ENCODE results near the gene PDGFRB. TPM values are rescaled to one million over a fixed set of nuclear protein-coding genes. Genes with fewer than 3 reads are reported as not detected.
A peak's percentile ranks its signal among the peaks of the same experiment; 100 is the strongest.
"Not testable (repeated sequence)": the region's sequence is repeated elsewhere in the genome, so short reads cannot be mapped to it uniquely, and the experiment has no call there.

Gene PDGFRB
- polyA plus RNA-seq, 3 donors = 118 to 152 (median 152) TPM

DNA sequence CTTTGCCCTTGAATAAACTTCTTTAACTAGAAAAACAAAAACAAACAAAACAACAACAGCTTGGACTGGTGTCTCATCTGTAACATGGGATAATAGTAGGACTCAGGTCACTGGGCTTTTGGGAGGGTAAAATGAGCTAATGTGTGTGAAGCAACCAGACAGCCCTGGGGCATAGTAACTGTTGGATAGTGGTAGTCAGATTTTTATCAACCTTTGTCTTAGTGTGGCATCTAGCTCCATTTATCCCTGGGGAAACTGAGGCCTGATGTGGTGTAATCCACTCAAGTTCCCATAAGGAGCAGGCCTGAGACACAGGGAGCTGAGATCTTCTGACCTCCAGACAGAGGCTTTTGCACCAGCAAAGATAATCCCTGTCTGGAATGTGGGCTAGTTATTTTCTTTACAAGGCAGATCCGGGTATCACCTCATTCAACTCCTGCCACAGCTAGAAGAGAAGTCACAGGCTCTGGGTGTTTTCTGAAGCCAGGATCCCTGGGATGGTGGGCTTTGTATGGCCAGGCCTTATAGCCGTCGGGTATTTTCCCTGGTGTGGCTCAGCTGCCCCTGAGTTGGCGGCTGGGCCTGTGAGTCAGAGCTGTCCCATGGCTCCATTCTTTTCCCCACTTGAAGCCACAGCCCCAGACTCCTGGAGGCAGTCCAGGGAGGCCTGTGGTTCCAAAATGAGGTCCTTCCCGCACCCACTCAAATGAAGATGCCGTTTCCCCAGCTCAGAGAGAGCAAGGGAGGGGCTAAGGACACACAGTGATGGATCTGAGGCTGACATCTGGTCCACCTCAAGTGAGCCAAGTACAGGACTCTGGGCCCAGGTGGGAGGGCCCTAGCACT is 43.2 kb downstream of the PDGFRB start:
- DNase-seq (ENCODE audit: extremely low read depth in 1 of 11, low read depth in 9 of 11, low spot score in 4 of 11) = no peak

GRCh38 chr5:150111122-150111521 is 44.5 kb downstream of the PDGFRB start:
- DNase-seq (ENCODE audit: extremely low read depth in 1 of 11, low read depth in 9 of 11, low spot score in 4 of 11) = no peak

DNA sequence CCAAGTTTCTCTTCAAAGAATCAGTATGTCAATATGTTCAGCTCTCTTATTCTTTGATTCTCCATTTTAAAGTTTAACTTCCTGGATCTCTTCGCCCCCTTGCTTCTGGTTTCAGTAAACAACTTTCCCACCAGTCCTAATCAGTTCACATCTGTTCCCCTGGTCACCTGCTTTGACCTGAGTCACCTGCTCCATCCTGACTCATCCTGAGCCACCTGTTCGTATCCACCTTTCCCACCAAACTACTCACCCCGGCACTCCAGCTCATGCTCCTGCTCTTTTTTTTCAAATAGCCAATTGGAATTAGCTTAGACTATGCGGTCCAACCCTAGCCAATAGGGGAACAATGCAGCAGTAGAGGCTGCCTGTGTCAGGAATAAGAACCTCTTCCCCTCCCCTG is 45.7 kb downstream of the PDGFRB start:
- no peak for DNase-seq (ENCODE audit: extremely low read depth in 1 of 11, low read depth in 9 of 11, low spot score in 4 of 11)

GRCh38 chr5:150108711-150109514 is 46.7 kb downstream of the PDGFRB start:
- DNase-seq (ENCODE audit: extremely low read depth in 1 of 11, low read depth in 9 of 11, low spot score in 4 of 11) = no peak

GRCh38 chr5:150107909-150108447 is 47.7 kb downstream of the PDGFRB start:
- DNase-seq (ENCODE audit: extremely low read depth in 1 of 11, low read depth in 9 of 11, low spot score in 4 of 11) = no peak

- DNase-seq (ENCODE audit: extremely low read depth in 1 of 11, low read depth in 9 of 11, low spot score in 4 of 11) = peak in 1 of 11 donors; percentile 28
Observed at GRCh38 chr5:150106674-150107426, 48.8 kb downstream of the PDGFRB start.

- no peak for DNase-seq (ENCODE audit: extremely low read depth in 1 of 11, low read depth in 9 of 11, low spot score in 4 of 11)
Observed at GRCh38 chr5:150105928-150106615, 49.6 kb downstream of the PDGFRB start.

DNA sequence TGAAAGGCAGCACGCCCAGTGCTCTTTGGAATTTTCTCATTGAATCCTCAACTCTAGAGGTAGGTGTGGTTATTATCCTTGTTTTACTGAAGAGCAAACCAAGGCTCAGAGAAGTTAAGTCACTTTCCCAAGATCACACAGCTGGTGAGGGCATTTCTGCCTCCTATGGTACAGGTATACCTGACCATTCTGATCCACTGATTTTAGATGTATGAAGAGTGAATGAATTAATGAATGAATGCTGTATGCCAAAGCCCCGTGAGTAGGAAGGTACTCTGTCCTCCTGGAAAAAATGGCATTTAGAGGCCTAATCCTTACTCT is 51.1 kb downstream of the PDGFRB start:
- DNase-seq (ENCODE audit: extremely low read depth in 1 of 11, low read depth in 9 of 11, low spot score in 4 of 11) = no peak

DNA sequence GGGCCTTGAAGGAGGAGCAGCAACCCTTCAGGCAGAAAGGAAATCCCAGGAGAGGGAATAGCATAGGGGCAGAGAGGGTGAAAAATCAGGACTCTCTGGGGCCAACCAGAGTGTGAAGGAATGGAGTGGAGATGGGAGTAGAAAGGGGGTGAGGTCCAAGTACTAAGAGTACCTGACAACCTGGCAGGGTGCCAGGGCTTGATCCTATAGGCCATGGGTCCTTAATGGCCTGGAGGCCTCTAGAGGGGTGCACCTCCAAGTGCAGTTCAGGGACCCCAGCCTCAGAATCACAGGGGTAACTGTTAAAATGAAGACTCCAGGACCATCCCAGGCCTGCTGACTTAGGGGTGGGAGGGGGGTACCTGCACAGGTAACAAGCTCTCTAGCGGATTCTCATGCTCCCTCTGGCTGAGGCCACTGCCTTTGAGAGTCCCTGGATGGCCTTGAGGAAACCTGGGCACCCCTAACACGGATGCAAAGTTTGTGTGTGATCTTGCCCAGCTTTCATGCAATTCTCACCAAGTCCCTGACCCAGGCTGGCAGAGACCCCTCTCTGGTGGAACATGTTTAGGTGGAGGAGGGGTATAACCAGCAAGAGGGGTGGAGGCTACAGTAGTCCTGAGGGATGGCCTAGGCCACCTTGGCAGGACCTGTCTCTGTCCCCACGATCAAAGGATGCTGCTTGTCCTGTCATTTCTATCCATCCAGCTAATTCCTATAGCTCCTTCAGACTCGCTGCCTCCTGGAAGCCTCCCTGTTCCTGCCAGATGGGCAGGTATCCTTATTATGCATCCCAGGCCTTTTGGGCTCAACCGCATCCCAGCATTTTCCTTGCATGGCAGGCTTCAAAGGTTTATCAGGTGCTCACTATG is 51.7 kb downstream of the PDGFRB start:
- DNase-seq (ENCODE audit: extremely low read depth in 1 of 11, low read depth in 9 of 11, low spot score in 4 of 11) = no peak

- no peak for DNase-seq (ENCODE audit: extremely low read depth in 1 of 11, low read depth in 9 of 11, low spot score in 4 of 11)
Observed at GRCh38 chr5:150101023-150101422, 54.6 kb downstream of the PDGFRB start.

GRCh38 chr5:150097152-150097551 is 58.5 kb downstream of the PDGFRB start:
- DNase-seq (ENCODE audit: extremely low read depth in 1 of 11, low read depth in 9 of 11, low spot score in 4 of 11) = no peak

- no peak for DNase-seq (ENCODE audit: extremely low read depth in 1 of 11, low read depth in 9 of 11, low spot score in 4 of 11)
Observed at GRCh38 chr5:150092159-150092787, 63.4 kb downstream of the PDGFRB start.

GRCh38 chr5:150085950-150086715 is 69.5 kb downstream of the PDGFRB start, which contains the start of gene CSF1R:
CSF1R (minus strand) TSS chr5:150086554; CDS start chr5:150086427, 127 bp downstream.
- DNase-seq (ENCODE audit: extremely low read depth in 1 of 11, low read depth in 9 of 11, low spot score in 4 of 11) = no peak

DNA sequence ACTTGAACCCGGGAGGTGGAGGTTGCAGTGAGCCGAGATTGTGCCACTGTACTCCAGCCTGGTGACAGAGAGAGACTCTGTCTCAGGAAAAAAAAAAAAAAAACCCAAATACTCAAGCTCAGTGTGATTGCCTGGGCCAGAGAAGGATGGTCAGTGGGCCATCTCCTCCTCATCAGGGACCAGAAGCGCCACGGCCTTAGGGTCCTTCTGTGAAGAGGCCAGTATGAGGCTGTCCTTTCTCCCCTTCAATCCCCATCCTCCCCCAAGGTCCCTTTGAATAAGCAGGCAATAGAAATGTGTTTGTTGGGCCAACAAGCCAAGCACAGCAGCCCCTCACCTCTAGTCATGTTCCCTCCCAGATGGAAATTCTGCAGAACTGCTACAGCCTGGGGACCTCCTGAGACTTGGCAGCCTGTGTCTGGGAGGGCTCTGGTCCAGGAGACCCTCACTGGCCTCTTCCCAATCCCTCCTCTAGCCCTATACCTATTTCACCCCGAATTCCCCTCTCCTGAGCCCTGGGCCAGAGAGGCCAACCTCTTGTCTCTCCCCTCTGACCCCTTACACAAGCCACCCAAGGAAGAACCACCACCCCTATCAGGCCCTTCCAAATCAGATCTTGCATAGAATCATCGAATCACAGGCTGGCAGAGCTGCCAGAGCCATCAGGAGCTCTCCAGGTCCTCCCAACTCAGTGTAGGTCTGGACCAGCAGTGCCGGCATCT is 70.3 kb downstream of the PDGFRB start:
- DNase-seq (ENCODE audit: extremely low read depth in 1 of 11, low read depth in 9 of 11, low spot score in 4 of 11) = no peak

- not testable (repeated sequence) for DNase-seq (ENCODE audit: extremely low read depth in 1 of 11, low read depth in 9 of 11, low spot score in 4 of 11)
Observed at GRCh38 chr5:150084754-150085153, 70.9 kb downstream of the PDGFRB start.

- no peak for DNase-seq (ENCODE audit: extremely low read depth in 1 of 11, low read depth in 9 of 11, low spot score in 4 of 11)
Observed at GRCh38 chr5:150082889-150083288, 72.8 kb downstream of the PDGFRB start.

All from renal cortex interstitium (tissue), 11 donors.